HepG2 (cell line): ENCODE data around the gene PEX3. TPM values are rescaled to one million over a fixed set of nuclear protein-coding genes. Genes with fewer than 3 reads are reported as not detected.

Source experiments
- ATAC-seq: fragments of 200-7000 bp; cut with Tn5 transposase; 3 replicates; pipeline ENCODE4 v1.9.1; 2020; ENCODE audit warnings: mild to moderate bottlenecking, moderate library complexity
- BruUV-seq: library from RNA; stranded (reverse); fragments of 400-500 nt; replicated peaks from 2 replicates; lab custom pipeline; 2021; lab: Mats Ljungman, UMichigan
- CTCF ChIA-PET: fragments of 300-600 bp; formaldehyde crosslinking; extraction: SDS; loops from one replicate; lab custom pipeline; 2021; ENCODE audit warnings: low total read pairs, inconsistent platforms, low intra/inter-chr PET ratio; lab: Yijun Ruan, JAX
- POLR2A ChIA-PET: fragments of 350-600 bp; sonication (Branson Sonifier 250); formaldehyde crosslinking; loops from one replicate; lab custom pipeline; 2020; ENCODE audit warnings: antibody characterized with exemption, inconsistent platforms; lab: Yijun Ruan, JAX
- DNase-seq: peaks from one replicate; pipeline ENCODE4 v3.0.0-alpha.2; 2015; ENCODE audit warnings: low spot score
- FAIRE-seq: peaks from 3 replicates; lab custom pipeline; 2011; peaks lifted over from hg19 to GRCh38; lab: Jason Lieb, UNC
- H2AFZ ChIP-seq: one replicate; pipeline ENCODE4 v1.6.1; 2011; ENCODE audit warnings: low read length, inconsistent platforms
- H3K27ac ChIP-seq: fragments of 300-600 bp; 3 replicates; pipeline ENCODE4 v1.8.0; 2011; ENCODE audit warnings: mixed run types, mild to moderate bottlenecking, mixed read lengths, low read length, inconsistent platforms; ENCODE audit not compliant: insufficient read depth; ENCODE audit errors: extremely low read length
- H3K27me3 ChIP-seq, 2 experiments: fragments of 200-600 bp in 1 of 2; 2 replicates in 1 of 2; 3 replicates in 1 of 2; pipeline versions ENCODE4 v1.6.0 to v1.8.0; 2011; ENCODE audit warnings: low read length in 2 of 2, mild to moderate bottlenecking in 2 of 2, moderate library complexity in 2 of 2, inconsistent platforms in 1 of 2; ENCODE audit not compliant: insufficient read depth in 2 of 2, control insufficient read depth in 1 of 2
- H3K36me3 ChIP-seq, 2 experiments: fragments of 200-600 bp in 1 of 2; replicated peaks in 1 of 2; 2 replicates in 1 of 2; 3 replicates in 1 of 2; pipeline versions ENCODE4 v1.5.1 to v1.8.0; 2011; ENCODE audit warnings: low read length in 2 of 2, inconsistent platforms in 1 of 2; ENCODE audit not compliant: insufficient read depth in 2 of 2, control insufficient read depth in 1 of 2
- H3K4me1 ChIP-seq: 2 replicates; pipeline ENCODE4 v1.5.1; 2012; ENCODE audit warnings: low read length, inconsistent platforms; ENCODE audit not compliant: insufficient read depth
- H3K4me2 ChIP-seq: 2 replicates; pipeline ENCODE4 v1.6.0; 2011; ENCODE audit warnings: low read depth, low read length, inconsistent platforms
- H3K4me3 ChIP-seq, 3 experiments: fragments of 200-600 bp in 1 of 3; sonication (generic), shearing (Covaris generic) in 1 of 3; replicated peaks in 1 of 3; 2 replicates each; pipeline ENCODE4 v1.5.1; 2011 to 2016; ENCODE audit warnings: low read length in 3 of 3, inconsistent platforms in 2 of 3, low read depth in 2 of 3, mild to moderate bottlenecking in 2 of 3, control low read depth in 1 of 3, mixed read lengths in 1 of 3; ENCODE audit not compliant: insufficient read depth in 1 of 3
- H3K79me2 ChIP-seq: one replicate; pipeline ENCODE4 v1.6.1; 2011; ENCODE audit warnings: low read length, inconsistent platforms; ENCODE audit not compliant: insufficient read depth
- H3K9ac ChIP-seq: 2 replicates; pipeline ENCODE4 v1.6.0; 2011; ENCODE audit warnings: mild to moderate bottlenecking, low read depth, low read length, inconsistent platforms; ENCODE audit not compliant: insufficient read depth
- H3K9me3 ChIP-seq: 2 replicates; pipeline ENCODE4 v1.5.1; 2012; ENCODE audit warnings: mild to moderate bottlenecking, low read length
- H4K20me1 ChIP-seq: 2 replicates; pipeline ENCODE4 v1.6.0; 2011; ENCODE audit warnings: inconsistent platforms, mild to moderate bottlenecking, low read length, moderate library complexity; ENCODE audit not compliant: insufficient read depth
- AKNA ChIP-seq: sonication (generic); formaldehyde crosslinking; IDR thresholded peaks from 2 replicates; pipeline ENCODE4 v1.4.0; 2020; ENCODE audit warnings: missing genetic modification reagents, borderline replicate concordance
- CBX2 ChIP-seq, 2 experiments: fragments of 200-600 bp in 1 of 2; sonication (generic); formaldehyde crosslinking in 1 of 2; IDR thresholded peaks; 2 replicates each; pipeline versions ENCODE4 v1.7.0 to v1.8.1; 2018 to 2022; ENCODE audit warnings: low read depth in 2 of 2, low read length in 1 of 2, mild to moderate bottlenecking in 1 of 2, missing genetic modification reagents in 1 of 2
- CEBPG ChIP-seq: IDR thresholded peaks from 2 replicates; pipeline ENCODE4 v1.6.1; 2016
- GRHL1 ChIP-seq: sonication (generic); formaldehyde crosslinking; conservative IDR thresholded peaks from 2 replicates; pipeline ENCODE4 v1.8.0; 2022; ENCODE audit warnings: missing genetic modification reagents
- ISX ChIP-seq: sonication (generic); formaldehyde crosslinking; conservative IDR thresholded peaks from 2 replicates; pipeline ENCODE4 v1.5.0; 2020; ENCODE audit warnings: missing genetic modification reagents
- MATR3 ChIP-seq: sonication (generic); formaldehyde crosslinking; IDR thresholded peaks from 2 replicates; pipeline ENCODE4 v1.4.0; 2020; ENCODE audit warnings: missing genetic modification reagents
- MED8 ChIP-seq: sonication (generic); formaldehyde crosslinking; IDR thresholded peaks from 2 replicates; pipeline ENCODE4 v1.8.1; 2023; ENCODE audit warnings: mild to moderate bottlenecking, missing genetic modification reagents; ENCODE audit not compliant: insufficient replicate concordance
- MZF1 ChIP-seq: sonication (generic); formaldehyde crosslinking; IDR thresholded peaks from 2 replicates; pipeline ENCODE4 v1.8.1; 2023; ENCODE audit warnings: mild to moderate bottlenecking, missing genetic modification reagents, borderline replicate concordance
- PRPF4 ChIP-seq: fragments of 200-400 bp; formaldehyde crosslinking; IDR thresholded peaks from 2 replicates; pipeline ENCODE4 v1.6.1; 2016; ENCODE audit warnings: low read length, low read depth; ENCODE audit not compliant: poor library complexity, severe bottlenecking
- RCOR2 ChIP-seq: IDR thresholded peaks from 2 replicates; pipeline ENCODE4 v1.6.1; 2016; ENCODE audit warnings: missing biosample characterization, missing genetic modification reagents
- TCF7 ChIP-seq: sonication (generic); IDR thresholded peaks from 2 replicates; pipeline ENCODE4 v1.6.1; 2016; ENCODE audit warnings: antibody characterized with exemption, low read depth
- WGBS: methylation state at CpG from one replicate; pipeline ENCODE4 v1.1.6; 2017; ENCODE audit warnings: low lambda C conversion rate; 5-methylcytosine and 5-hydroxymethylcytosine counted together
- in situ Hi-C: cut with HindIII; loops from 2 replicates; pipeline ENCODE4 v1.10.0; 2017; ENCODE audit warnings: low pct_unique_long_range_greater_than_20kb; ENCODE audit not compliant: extremely low pct_ligation_motif_present
- intact Hi-C: fragments of 100-400 bp; cut with micrococcal nuclease; formaldehyde crosslinking; loops from one replicate; pipeline ENCODE4 v1.10.0; 2022; ENCODE audit not compliant: unreplicated experiment
- polyA plus RNA-seq, 8 experiments: library from polyadenylated mRNA; depleted of rRNA in 3 of 8; stranded (reverse) in 7 of 8; unstranded in 1 of 8; fragments of >200 nt; fragmentation: Illumina TruSeq in 4 of 8; extraction: Trizol in 4 of 8; gene quantifications; 2 replicates each; pipeline versions ENCODE4 v1.2.1 to v1.2.3, GENCODE V29; 2011 to 2016; ENCODE audit warnings: low read depth in 4 of 8, missing spikeins in 1 of 8, mixed read lengths in 1 of 8; ENCODE audit not compliant: insufficient read depth in 1 of 8
- total RNA-seq, 5 experiments: library from RNA; depleted of rRNA; stranded (reverse); fragments of >200 nt; fragmentation: Illumina TruSeq; extraction: Trizol; gene quantifications; 2 replicates each; pipeline ENCODE4 v1.2.3, GENCODE V29; 2016; ENCODE audit warnings: low read depth in 1 of 5
- TF ChIP-seq, protein P1 (sequence below): sonication (generic); formaldehyde crosslinking; IDR thresholded peaks from 2 replicates; pipeline ENCODE4 v1.4.0; 2020; ENCODE audit warnings: missing genetic modification reagents

PEX3 gene
- total and polyA plus RNA-seq, 2 of the 13 experiments (the other 11 are each of a cell fraction or from before 2014, with no cell fraction given) = 30.9 to 40.8 TPM

GRCh38 chr6:143486752-143487151 is 36.1 kb downstream of the PEX3 start:
- Histone ChIP-seq H3K4me3 (no peak overlapping the region), H3K27ac (no peak overlapping the region), H3K36me3 (peaks cover 0 to 3% of the 10 kb centered on the region in 2 experiments; a peak in 1 of 5 replicates), H3K27me3 (no peaks in the 10 kb centered on the region), H3K9ac (no peak overlapping the region), H3K4me2 (no peak overlapping the region), H2AFZ (no peak overlapping the region), H3K9me3 (no peaks in the 10 kb centered on the region), H3K4me1 (no peaks in the 10 kb centered on the region), H4K20me1 (no peaks in the 10 kb centered on the region), H3K79me2 (no peaks in the 10 kb centered on the region)
- POLR2A ChIA-PET = no interaction called here
- CTCF ChIA-PET = no interaction called here
- DNase-seq (no peak), ATAC-seq (no peak), FAIRE-seq (no peak)
- in situ Hi-C loops = no loop called here
- TF ChIP-seq GRHL1 (CRISPR knock-in tag) (no peak), RCOR2 (CRISPR knock-in tag) (no peak), AKNA (CRISPR knock-in tag) (no peak), PRPF4 (no peak), MATR3 (CRISPR knock-in tag) (no peak), ISX (CRISPR knock-in tag) (no peak), MZF1 (CRISPR knock-in tag) (no peak), TCF7 (no peak), CBX2 (IDR thresholded peaks at IDR 0.05; ENCODE audit: low read depth, low read length) (no peak), CBX2 (CRISPR knock-in tag; IDR thresholded peaks at IDR 0.05; ENCODE audit: low read depth) (no peak), MED8 (CRISPR knock-in tag) (no peak), CEBPG (CRISPR knock-in tag) (no peak)
- TF ChIP-seq, protein P1, sequence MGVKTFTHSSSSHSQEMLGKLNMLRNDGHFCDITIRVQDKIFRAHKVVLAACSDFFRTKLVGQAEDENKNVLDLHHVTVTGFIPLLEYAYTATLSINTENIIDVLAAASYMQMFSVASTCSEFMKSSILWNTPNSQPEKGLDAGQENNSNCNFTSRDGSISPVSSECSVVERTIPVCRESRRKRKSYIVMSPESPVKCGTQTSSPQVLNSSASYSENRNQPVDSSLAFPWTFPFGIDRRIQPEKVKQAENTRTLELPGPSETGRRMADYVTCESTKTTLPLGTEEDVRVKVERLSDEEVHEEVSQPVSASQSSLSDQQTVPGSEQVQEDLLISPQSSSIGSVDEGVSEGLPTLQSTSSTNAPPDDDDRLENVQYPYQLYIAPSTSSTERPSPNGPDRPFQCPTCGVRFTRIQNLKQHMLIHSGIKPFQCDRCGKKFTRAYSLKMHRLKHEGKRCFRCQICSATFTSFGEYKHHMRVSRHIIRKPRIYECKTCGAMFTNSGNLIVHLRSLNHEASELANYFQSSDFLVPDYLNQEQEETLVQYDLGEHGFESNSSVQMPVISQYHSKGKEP (CRISPR knock-in tag) = no peak
- no TSS peak for BruUV-seq
- intact Hi-C loops = no loop called here
- 94% methylated on average over 3 of the region's 3 CpGs for WGBS
